K562 (cell line): ENCODE results near the gene HEATR9. TPM values are rescaled to one million over a fixed set of nuclear protein-coding genes. Genes with fewer than 3 reads are reported as not detected.

ENCODE experiments used
- CBFA2T2 ChIP-seq: fragments of 450-650 bp; conservative IDR thresholded peaks from 2 replicates; pipeline ENCODE4 v1.6.1; 2017; ENCODE audit warnings: mild to moderate bottlenecking
- EP400 ChIP-seq: fragments of 450-650 bp; IDR thresholded peaks from 2 replicates; pipeline ENCODE4 v1.6.1; 2017; ENCODE audit warnings: antibody characterized with exemption, mild to moderate bottlenecking, moderate library complexity
- FOXK1 ChIP-seq: sonication (generic); formaldehyde crosslinking; IDR thresholded peaks from 2 replicates; pipeline ENCODE4 v1.8.0; 2022; ENCODE audit warnings: missing genetic modification reagents, mild to moderate bottlenecking, borderline replicate concordance
- FOXO4 ChIP-seq: fragments of 450-650 bp; formaldehyde crosslinking; IDR thresholded peaks from 2 replicates; pipeline ENCODE4 v1.4.0; 2020; ENCODE audit warnings: mild to moderate bottlenecking, moderate library complexity
- HCFC1 ChIP-seq: IDR thresholded peaks from 2 replicates; pipeline ENCODE4 v1.6.1; 2012; ENCODE audit warnings: low read depth, low read length, improper control_type of control experiment
- MIER1 ChIP-seq: fragments of 450-650 bp; IDR thresholded peaks from 2 replicates; pipeline ENCODE4 v1.6.1; 2016; ENCODE audit warnings: antibody characterized with exemption, mild to moderate bottlenecking, low read depth
- PYGO2 ChIP-seq: fragments of 450-650 bp; IDR thresholded peaks from 2 replicates; pipeline ENCODE4 v1.6.1; 2016; ENCODE audit warnings: mild to moderate bottlenecking, missing genetic modification characterization, moderate library complexity, missing compliant biosample characterization
- SMC3 ChIP-seq: conservative IDR thresholded peaks from 2 replicates; pipeline ENCODE4 v1.6.1; 2011; ENCODE audit warnings: low read depth, low read length, improper control_type of control experiment; ENCODE audit not compliant: insufficient read depth
- SUPT5H ChIP-seq: fragments of 450-650 bp; IDR thresholded peaks from 2 replicates; pipeline ENCODE4 v1.6.1; 2016
- XRCC4 ChIP-seq: IDR thresholded peaks from one replicate; pipeline ENCODE4 v1.6.1; 2011; ENCODE audit not compliant: insufficient read depth, insufficient read length; ENCODE audit errors: extremely low read depth
- ZBTB34 ChIP-seq: fragments of 250-450 bp; sonication (Bioruptor Pico); IDR thresholded peaks from 2 replicates; pipeline ENCODE4 v1.8.0; 2021; ENCODE audit warnings: mild to moderate bottlenecking, moderate library complexity
- ZFP91 ChIP-seq: sonication (generic); formaldehyde crosslinking; IDR thresholded peaks from 2 replicates; pipeline ENCODE4 v1.8.0; 2022; ENCODE audit warnings: mild to moderate bottlenecking, missing genetic modification reagents
- ZNF398 ChIP-seq: fragments of 250-450 bp; sonication (Bioruptor Pico); IDR thresholded peaks from 2 replicates; pipeline ENCODE4 v1.8.0; 2021; ENCODE audit warnings: moderate library complexity, mild to moderate bottlenecking, inconsistent platforms
- ZNF586 ChIP-seq: fragments of 450-650 bp; formaldehyde crosslinking; conservative IDR thresholded peaks from 2 replicates; pipeline ENCODE4 v1.4.0; 2020; ENCODE audit warnings: mild to moderate bottlenecking, moderate library complexity
- ZNF699 ChIP-seq: fragments of 250-450 bp; sonication (Bioruptor Pico); IDR thresholded peaks from 2 replicates; pipeline ENCODE4 v1.8.0; 2021; ENCODE audit warnings: mild to moderate bottlenecking, moderate library complexity; ENCODE audit not compliant: insufficient replicate concordance
- polyA plus RNA-seq, 8 experiments: library from polyadenylated mRNA; depleted of rRNA in 4 of 8; stranded (reverse) in 5 of 8; unstranded in 3 of 8; fragments of >200 nt; fragmentation: Nextera tagmentation in 2 of 8; fragmentation: Illumina TruSeq in 1 of 8; extraction: Ambion mirVana in 2 of 8; extraction: Trizol in 1 of 8; gene quantifications; 2 replicates each; pipeline versions ENCODE4 v1.2.1 to v1.2.3, GENCODE V29; 2011 to 2014; ENCODE audit warnings: inconsistent platforms in 1 of 8, missing spikeins in 1 of 8
- total RNA-seq, 7 experiments: library from RNA; depleted of rRNA in 6 of 7; stranded (reverse); fragments of >200 nt in 6 of 7; fragmentation: Illumina TruSeq in 2 of 7; extraction: Trizol in 2 of 7; gene quantifications; 2 replicates each; pipeline versions ENCODE4 v1.2.1 to v1.2.3, GENCODE V29; 2011 to 2021; ENCODE audit warnings: low replicate concordance in 1 of 7
- TF ChIP-seq, protein P1 (sequence below): conservative IDR thresholded peaks from 2 replicates; pipeline ENCODE4 v1.6.1; 2011; ENCODE audit warnings: low read depth, mild to moderate bottlenecking, low read length; ENCODE audit not compliant: control insufficient read depth
- TF ChIP-seq, protein P2 (sequence below): sonication (generic); formaldehyde crosslinking; IDR thresholded peaks from 2 replicates; pipeline ENCODE4 v1.4.0; 2020; ENCODE audit warnings: mild to moderate bottlenecking, missing genetic modification reagents

The HEATR9 gene
- total and polyA plus RNA-seq, 9 of the 15 experiments (the other 6 are each of a cell fraction or from before 2014, with no cell fraction given): not detected

- no peak for TF ChIP-seq ZNF398 (CRISPR knock-in tag)
- peak; percentile 99 for TF ChIP-seq SUPT5H
- TF ChIP-seq EP400: peak; percentile 96
- TF ChIP-seq XRCC4: no peak
- TF ChIP-seq ZNF586 (CRISPR knock-in tag): no peak
- TF ChIP-seq HCFC1: 0 out of 2 replicates have a peak, but pooled peaks have one; percentile 34
- TF ChIP-seq, protein P1, sequence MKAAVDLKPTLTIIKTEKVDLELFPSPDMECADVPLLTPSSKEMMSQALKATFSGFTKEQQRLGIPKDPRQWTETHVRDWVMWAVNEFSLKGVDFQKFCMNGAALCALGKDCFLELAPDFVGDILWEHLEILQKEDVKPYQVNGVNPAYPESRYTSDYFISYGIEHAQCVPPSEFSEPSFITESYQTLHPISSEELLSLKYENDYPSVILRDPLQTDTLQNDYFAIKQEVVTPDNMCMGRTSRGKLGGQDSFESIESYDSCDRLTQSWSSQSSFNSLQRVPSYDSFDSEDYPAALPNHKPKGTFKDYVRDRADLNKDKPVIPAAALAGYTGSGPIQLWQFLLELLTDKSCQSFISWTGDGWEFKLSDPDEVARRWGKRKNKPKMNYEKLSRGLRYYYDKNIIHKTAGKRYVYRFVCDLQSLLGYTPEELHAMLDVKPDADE: no peak
- TF ChIP-seq CBFA2T2: no peak
- TF ChIP-seq, protein P2, sequence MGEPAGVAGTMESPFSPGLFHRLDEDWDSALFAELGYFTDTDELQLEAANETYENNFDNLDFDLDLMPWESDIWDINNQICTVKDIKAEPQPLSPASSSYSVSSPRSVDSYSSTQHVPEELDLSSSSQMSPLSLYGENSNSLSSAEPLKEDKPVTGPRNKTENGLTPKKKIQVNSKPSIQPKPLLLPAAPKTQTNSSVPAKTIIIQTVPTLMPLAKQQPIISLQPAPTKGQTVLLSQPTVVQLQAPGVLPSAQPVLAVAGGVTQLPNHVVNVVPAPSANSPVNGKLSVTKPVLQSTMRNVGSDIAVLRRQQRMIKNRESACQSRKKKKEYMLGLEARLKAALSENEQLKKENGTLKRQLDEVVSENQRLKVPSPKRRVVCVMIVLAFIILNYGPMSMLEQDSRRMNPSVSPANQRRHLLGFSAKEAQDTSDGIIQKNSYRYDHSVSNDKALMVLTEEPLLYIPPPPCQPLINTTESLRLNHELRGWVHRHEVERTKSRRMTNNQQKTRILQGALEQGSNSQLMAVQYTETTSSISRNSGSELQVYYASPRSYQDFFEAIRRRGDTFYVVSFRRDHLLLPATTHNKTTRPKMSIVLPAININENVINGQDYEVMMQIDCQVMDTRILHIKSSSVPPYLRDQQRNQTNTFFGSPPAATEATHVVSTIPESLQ (CRISPR knock-in tag): no peak
- no peak for TF ChIP-seq FOXK1
- TF ChIP-seq ZNF699 (CRISPR knock-in tag): no peak
- TF ChIP-seq ZFP91 (CRISPR knock-in tag): no peak
- peak; percentile 49; the same call in 1 of the 2 replicates for TF ChIP-seq MIER1
- peak; percentile 52 for TF ChIP-seq SMC3
- TF ChIP-seq PYGO2 (tag): no peak
- no peak for TF ChIP-seq FOXO4 (CRISPR knock-in tag)
- TF ChIP-seq ZBTB34 (CRISPR knock-in tag): no peak
Observed at GRCh38 chr17:35808962-35809854, 59.5 kb downstream of the HEATR9 start, which contains the start of gene TAF15 (continued).
